ENCODE results near the gene ZSWIM5.

GRCh38 chr1:45035631-45036301, 170.6 kb downstream of the ZSWIM5 start:
- TF ChIP-seq, protein P1, sequence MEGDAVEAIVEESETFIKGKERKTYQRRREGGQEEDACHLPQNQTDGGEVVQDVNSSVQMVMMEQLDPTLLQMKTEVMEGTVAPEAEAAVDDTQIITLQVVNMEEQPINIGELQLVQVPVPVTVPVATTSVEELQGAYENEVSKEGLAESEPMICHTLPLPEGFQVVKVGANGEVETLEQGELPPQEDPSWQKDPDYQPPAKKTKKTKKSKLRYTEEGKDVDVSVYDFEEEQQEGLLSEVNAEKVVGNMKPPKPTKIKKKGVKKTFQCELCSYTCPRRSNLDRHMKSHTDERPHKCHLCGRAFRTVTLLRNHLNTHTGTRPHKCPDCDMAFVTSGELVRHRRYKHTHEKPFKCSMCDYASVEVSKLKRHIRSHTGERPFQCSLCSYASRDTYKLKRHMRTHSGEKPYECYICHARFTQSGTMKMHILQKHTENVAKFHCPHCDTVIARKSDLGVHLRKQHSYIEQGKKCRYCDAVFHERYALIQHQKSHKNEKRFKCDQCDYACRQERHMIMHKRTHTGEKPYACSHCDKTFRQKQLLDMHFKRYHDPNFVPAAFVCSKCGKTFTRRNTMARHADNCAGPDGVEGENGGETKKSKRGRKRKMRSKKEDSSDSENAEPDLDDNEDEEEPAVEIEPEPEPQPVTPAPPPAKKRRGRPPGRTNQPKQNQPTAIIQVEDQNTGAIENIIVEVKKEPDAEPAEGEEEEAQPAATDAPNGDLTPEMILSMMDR (IDR thresholded peaks at IDR 0.05; ENCODE audit: low read length) = no peak
- TF ChIP-seq EZH2 (optimal IDR thresholded peaks at IDR 0.05; ENCODE audit: low read depth, low read length) = no peak
